HEK293 (cell line): ENCODE data around the gene TRAF7.

Experiments
- CTCF ChIA-PET: fragments of 350-600 bp; formaldehyde crosslinking; extraction: SDS; loops from one replicate; lab custom pipeline; 2021; ENCODE audit warnings: antibody characterized with exemption; lab: Yijun Ruan, JAX
- POLR2A ChIA-PET: fragments of 300-600 bp; formaldehyde crosslinking; extraction: SDS; loops from one replicate; lab custom pipeline; 2020; ENCODE audit warnings: antibody characterized with exemption, inconsistent platforms; lab: Yijun Ruan, JAX
- H3K27ac ChIP-seq: fragments of 200-500 bp; sonication (Bioruptor generic); 2 replicates; pipeline ENCODE4 v1.5.1; 2014; ENCODE audit warnings: low read depth, low read length, control low read depth, inconsistent platforms; ENCODE audit errors: extremely low read depth
- H3K36me3 ChIP-seq, 2 experiments: fragments of 200-500 bp in 1 of 2; sonication (Bioruptor generic) in 1 of 2; 1 replicate in 1 of 2; 2 replicates in 1 of 2; pipeline ENCODE4 v1.5.1; 2014 to 2017; ENCODE audit warnings: inconsistent platforms in 2 of 2, low read length in 2 of 2; ENCODE audit not compliant: control insufficient read depth in 2 of 2, insufficient read depth in 1 of 2
- H3K4me1 ChIP-seq: fragments of 200-500 bp; sonication (Bioruptor generic); 2 replicates; pipeline ENCODE4 v1.5.1; 2014; ENCODE audit warnings: mild to moderate bottlenecking, low read length, inconsistent platforms; ENCODE audit not compliant: control insufficient read depth, insufficient read depth
- H3K4me3 ChIP-seq: 2 replicates; pipeline ENCODE4 v1.5.1; 2011; ENCODE audit warnings: low read depth, mild to moderate bottlenecking, control low read depth, low read length, moderate library complexity
- H3K9me3 ChIP-seq: fragments of 200-500 bp; sonication (Bioruptor generic); 2 replicates; pipeline ENCODE4 v1.5.1; 2014; ENCODE audit warnings: low read depth, low read length, inconsistent platforms; ENCODE audit not compliant: control insufficient read depth, insufficient read depth
- GLIS2 ChIP-seq: fragments of 450-650 bp; formaldehyde crosslinking; IDR thresholded peaks from 2 replicates; pipeline ENCODE4 v1.5.1; 2016; ENCODE audit warnings: missing biosample characterization, missing genetic modification characterization
- HIC1 ChIP-seq: fragments of 450-650 bp; formaldehyde crosslinking; IDR thresholded peaks from 2 replicates; pipeline ENCODE4 v1.5.1; 2016; ENCODE audit warnings: missing biosample characterization, missing genetic modification characterization
- INSM2 ChIP-seq: fragments of 450-650 bp; formaldehyde crosslinking; IDR thresholded peaks from 2 replicates; pipeline ENCODE4 v1.5.1; 2016; ENCODE audit warnings: missing biosample characterization, missing genetic modification characterization
- KLF1 ChIP-seq: fragments of 450-650 bp; formaldehyde crosslinking; IDR thresholded peaks from 2 replicates; pipeline ENCODE4 v1.5.1; 2016; ENCODE audit warnings: missing biosample characterization, missing genetic modification characterization
- KLF16 ChIP-seq: fragments of 450-650 bp; formaldehyde crosslinking; IDR thresholded peaks from 2 replicates; pipeline ENCODE4 v1.5.1; 2017; ENCODE audit warnings: missing biosample characterization, missing genetic modification characterization
- PRDM10 ChIP-seq: fragments of 450-650 bp; formaldehyde crosslinking; IDR thresholded peaks from 2 replicates; pipeline ENCODE4 v1.5.1; 2016; ENCODE audit warnings: missing biosample characterization, missing genetic modification characterization
- RBAK ChIP-seq: fragments of 450-650 bp; formaldehyde crosslinking; IDR thresholded peaks from 2 replicates; pipeline ENCODE4 v1.5.1; 2016; ENCODE audit warnings: missing biosample characterization, missing genetic modification characterization
- SP7 ChIP-seq: fragments of 450-650 bp; formaldehyde crosslinking; IDR thresholded peaks from 2 replicates; pipeline ENCODE4 v1.5.1; 2016; ENCODE audit warnings: missing biosample characterization, missing genetic modification characterization
- ZBTB1 ChIP-seq: fragments of 450-650 bp; formaldehyde crosslinking; IDR thresholded peaks from 2 replicates; pipeline ENCODE4 v1.5.1; 2016; ENCODE audit warnings: missing biosample characterization, missing genetic modification characterization
- ZBTB20 ChIP-seq: fragments of 450-650 bp; formaldehyde crosslinking; IDR thresholded peaks from 2 replicates; pipeline ENCODE4 v1.5.1; 2016; ENCODE audit warnings: missing biosample characterization, missing genetic modification characterization
- ZNF133 ChIP-seq: fragments of 450-650 bp; formaldehyde crosslinking; IDR thresholded peaks from 2 replicates; pipeline ENCODE4 v1.5.1; 2016; ENCODE audit warnings: missing biosample characterization, missing genetic modification characterization
- ZNF146 ChIP-seq: fragments of 450-650 bp; formaldehyde crosslinking; IDR thresholded peaks from 2 replicates; pipeline ENCODE4 v1.5.1; 2016; ENCODE audit warnings: missing biosample characterization, missing genetic modification characterization
- ZNF175 ChIP-seq: fragments of 450-650 bp; formaldehyde crosslinking; IDR thresholded peaks from 2 replicates; pipeline ENCODE4 v1.5.1; 2016; ENCODE audit warnings: missing biosample characterization, missing genetic modification characterization
- ZNF221 ChIP-seq: fragments of 450-650 bp; formaldehyde crosslinking; IDR thresholded peaks from 2 replicates; pipeline ENCODE4 v1.5.1; 2017; ENCODE audit warnings: missing biosample characterization, missing genetic modification characterization, borderline replicate concordance
- ZNF324 ChIP-seq: fragments of 450-650 bp; formaldehyde crosslinking; IDR thresholded peaks from 2 replicates; pipeline ENCODE4 v1.5.1; 2016; ENCODE audit warnings: missing biosample characterization, missing genetic modification characterization
- ZNF341 ChIP-seq: fragments of 450-650 bp; formaldehyde crosslinking; IDR thresholded peaks from 2 replicates; pipeline ENCODE4; 2016; ENCODE audit warnings: low read depth, missing biosample characterization, missing genetic modification characterization
- ZNF501 ChIP-seq: fragments of 450-650 bp; formaldehyde crosslinking; IDR thresholded peaks from 2 replicates; pipeline ENCODE4 v1.5.1; 2016; ENCODE audit warnings: missing biosample characterization, missing genetic modification characterization
- ZNF639 ChIP-seq: fragments of 450-650 bp; formaldehyde crosslinking; IDR thresholded peaks from 2 replicates; pipeline ENCODE4 v1.5.1; 2016; ENCODE audit warnings: missing biosample characterization, missing genetic modification characterization
- ZNF692 ChIP-seq: fragments of 450-650 bp; formaldehyde crosslinking; IDR thresholded peaks from 2 replicates; pipeline ENCODE4 v1.5.1; 2016; ENCODE audit warnings: missing biosample characterization, missing genetic modification characterization
- ZNF76 ChIP-seq: fragments of 450-650 bp; formaldehyde crosslinking; IDR thresholded peaks from 2 replicates; pipeline ENCODE4; 2016; ENCODE audit warnings: low read depth, missing biosample characterization, missing genetic modification characterization, borderline replicate concordance
- ZNF830 ChIP-seq: fragments of 450-650 bp; IDR thresholded peaks from 2 replicates; pipeline ENCODE4 v1.5.0; 2018; ENCODE audit warnings: missing biosample characterization, missing genetic modification characterization, low read depth, mild to moderate bottlenecking, moderate library complexity
- ZSCAN5A ChIP-seq: fragments of 450-650 bp; formaldehyde crosslinking; IDR thresholded peaks from 2 replicates; pipeline ENCODE4 v1.5.1; 2016; ENCODE audit warnings: missing biosample characterization, missing genetic modification characterization

TRAF7 gene

GRCh38 chr16:2223221-2223941 lies 67.8 kb downstream of the TRAF7 start, which contains the start of gene E4F1:
TSS of gene E4F1 (plus strand) at chr16:2223591. CDS start at chr16:2223614, 23 bp downstream.
- ChIA-PET CTCF (interaction anchor here (0.6 to 1.0 kb wide), 2 partner anchors 28 to 220 kb away, joined by 3 read pairs; no protein-coding TSS in a partner anchor), POLR2A (interaction anchor here (0.6 to 2.6 kb wide), 10 partner anchors 9 to 259 kb away, joined by 3 to 19 read pairs (median 6); partner anchors contain the start of genes DNASE1L2, ECI1, PGP and RPS2)
- Histone ChIP-seq H3K36me3 (peaks cover 0 to 19% of the 10 kb centered on the region in 2 experiments; a peak in 2 of 3 replicates), H3K4me1 (0 out of 2 replicates have a peak, but pooled peaks cover 2% of the 10 kb centered on the region), H3K9me3 (no peaks in the 10 kb centered on the region), H3K27ac (peak within 1 kb of the TSS; percentile 94), H3K4me3 (peak within 1 kb of the TSS; percentile 96)
- TF ChIP-seq ZNF221, result no peak
- no peak for TF ChIP-seq ZNF830
- peak; percentile 50; the same call in 1 of the 2 replicates for TF ChIP-seq ZNF692 (tag by site-specific recombination)
- peak; percentile 74 for TF ChIP-seq ZBTB20
- TF ChIP-seq GLIS2 (tag by site-specific recombination), result peak; percentile 72; the same call in 1 of the 2 replicates
- 0 out of 2 replicates have a peak, but pooled peaks have one; percentile 18 for TF ChIP-seq ZNF639 (tag by site-specific recombination)
- TF ChIP-seq HIC1 (tag by site-specific recombination), result peak; percentile 84
- TF ChIP-seq ZSCAN5A (tag by site-specific recombination), result peak; percentile 73; the same call in 1 of the 2 replicates
- TF ChIP-seq ZBTB1, result peak; percentile 91
- TF ChIP-seq ZNF501 (tag by site-specific recombination), result peak; percentile 81; the same call in 1 of the 2 replicates
- TF ChIP-seq ZNF146 (tag by site-specific recombination), result peak; percentile 35; the same call in 1 of the 2 replicates
- TF ChIP-seq KLF1 (tag by site-specific recombination), result peak; percentile 92
- peak; percentile 87 for TF ChIP-seq SP7 (tag by site-specific recombination)
- TF ChIP-seq ZNF324 (tag by site-specific recombination), result 0 out of 2 replicates have a peak, but pooled peaks have one; percentile 36
- peak; percentile 67 for TF ChIP-seq KLF16 (tag by site-specific recombination)
- peak; percentile 78 for TF ChIP-seq INSM2 (tag by site-specific recombination)
- no peak for TF ChIP-seq ZNF175 (tag by site-specific recombination)
- no peak for TF ChIP-seq ZNF133 (tag by site-specific recombination)
- TF ChIP-seq ZNF341 (tag by site-specific recombination), result peak; percentile 90
- TF ChIP-seq RBAK (tag by site-specific recombination), result no peak
- TF ChIP-seq PRDM10 (tag by site-specific recombination), result peak; percentile 61
- TF ChIP-seq ZNF76 (tag by site-specific recombination), result peak; percentile 56; the same call in 1 of the 2 replicates
